SIG-M5 (cell line): ENCODE results near the gene FAT1.
"Not testable (repeated sequence)": the region's sequence is repeated elsewhere in the genome, so short reads cannot be mapped to it uniquely, and the experiment has no call there.

Experiments
- DNase-seq: peaks from one replicate; lab custom pipeline; 2025; lab: John Stamatoyannopoulos, UW

The FAT1 gene, protein sequence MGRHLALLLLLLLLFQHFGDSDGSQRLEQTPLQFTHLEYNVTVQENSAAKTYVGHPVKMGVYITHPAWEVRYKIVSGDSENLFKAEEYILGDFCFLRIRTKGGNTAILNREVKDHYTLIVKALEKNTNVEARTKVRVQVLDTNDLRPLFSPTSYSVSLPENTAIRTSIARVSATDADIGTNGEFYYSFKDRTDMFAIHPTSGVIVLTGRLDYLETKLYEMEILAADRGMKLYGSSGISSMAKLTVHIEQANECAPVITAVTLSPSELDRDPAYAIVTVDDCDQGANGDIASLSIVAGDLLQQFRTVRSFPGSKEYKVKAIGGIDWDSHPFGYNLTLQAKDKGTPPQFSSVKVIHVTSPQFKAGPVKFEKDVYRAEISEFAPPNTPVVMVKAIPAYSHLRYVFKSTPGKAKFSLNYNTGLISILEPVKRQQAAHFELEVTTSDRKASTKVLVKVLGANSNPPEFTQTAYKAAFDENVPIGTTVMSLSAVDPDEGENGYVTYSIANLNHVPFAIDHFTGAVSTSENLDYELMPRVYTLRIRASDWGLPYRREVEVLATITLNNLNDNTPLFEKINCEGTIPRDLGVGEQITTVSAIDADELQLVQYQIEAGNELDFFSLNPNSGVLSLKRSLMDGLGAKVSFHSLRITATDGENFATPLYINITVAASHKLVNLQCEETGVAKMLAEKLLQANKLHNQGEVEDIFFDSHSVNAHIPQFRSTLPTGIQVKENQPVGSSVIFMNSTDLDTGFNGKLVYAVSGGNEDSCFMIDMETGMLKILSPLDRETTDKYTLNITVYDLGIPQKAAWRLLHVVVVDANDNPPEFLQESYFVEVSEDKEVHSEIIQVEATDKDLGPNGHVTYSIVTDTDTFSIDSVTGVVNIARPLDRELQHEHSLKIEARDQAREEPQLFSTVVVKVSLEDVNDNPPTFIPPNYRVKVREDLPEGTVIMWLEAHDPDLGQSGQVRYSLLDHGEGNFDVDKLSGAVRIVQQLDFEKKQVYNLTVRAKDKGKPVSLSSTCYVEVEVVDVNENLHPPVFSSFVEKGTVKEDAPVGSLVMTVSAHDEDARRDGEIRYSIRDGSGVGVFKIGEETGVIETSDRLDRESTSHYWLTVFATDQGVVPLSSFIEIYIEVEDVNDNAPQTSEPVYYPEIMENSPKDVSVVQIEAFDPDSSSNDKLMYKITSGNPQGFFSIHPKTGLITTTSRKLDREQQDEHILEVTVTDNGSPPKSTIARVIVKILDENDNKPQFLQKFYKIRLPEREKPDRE (N-terminal part only)

DNA sequence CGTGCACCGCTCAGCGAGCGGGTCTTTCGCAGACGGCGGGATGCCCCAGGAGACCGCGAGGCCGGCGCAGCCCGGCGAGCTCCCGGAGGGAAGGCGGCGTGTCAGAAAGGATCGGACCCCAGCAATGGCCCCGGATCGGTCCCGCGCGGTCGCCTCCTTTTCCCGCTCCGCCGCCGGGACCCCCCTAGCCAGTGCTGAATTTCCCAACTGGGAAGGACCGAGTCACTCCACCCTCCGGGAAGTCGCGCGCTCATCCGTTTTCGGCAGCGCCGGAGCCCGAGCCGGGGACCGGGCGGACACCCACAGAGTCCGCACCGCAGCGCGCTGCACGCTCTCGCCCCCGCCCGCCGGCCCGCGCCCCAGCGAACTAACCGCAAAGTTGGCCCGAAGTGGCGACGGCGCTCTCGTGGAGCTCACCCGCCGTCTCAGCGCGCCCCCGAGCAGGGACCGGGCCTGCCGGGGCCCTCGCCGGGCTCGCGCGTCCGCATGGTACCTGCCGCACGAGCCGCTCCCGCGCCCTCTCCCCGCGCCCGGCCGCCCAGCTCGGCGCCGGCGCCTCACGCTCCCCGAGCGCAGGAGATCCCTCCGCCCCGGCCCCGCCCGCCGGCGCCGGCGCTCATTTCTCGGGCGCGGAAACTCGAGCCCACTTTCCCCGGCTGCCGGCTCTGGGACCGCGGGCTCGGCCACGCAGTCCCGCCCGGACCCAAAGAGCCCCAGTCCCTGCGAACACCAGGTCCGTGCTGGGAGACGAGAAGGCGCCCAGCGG is at the start of gene FAT1:
FAT1 (minus strand) TSS at position 565 of the 766 bp plus-strand sequence. CDS start 14,029 bp downstream, outside the sequence.
- DNase-seq: no peak

DNA sequence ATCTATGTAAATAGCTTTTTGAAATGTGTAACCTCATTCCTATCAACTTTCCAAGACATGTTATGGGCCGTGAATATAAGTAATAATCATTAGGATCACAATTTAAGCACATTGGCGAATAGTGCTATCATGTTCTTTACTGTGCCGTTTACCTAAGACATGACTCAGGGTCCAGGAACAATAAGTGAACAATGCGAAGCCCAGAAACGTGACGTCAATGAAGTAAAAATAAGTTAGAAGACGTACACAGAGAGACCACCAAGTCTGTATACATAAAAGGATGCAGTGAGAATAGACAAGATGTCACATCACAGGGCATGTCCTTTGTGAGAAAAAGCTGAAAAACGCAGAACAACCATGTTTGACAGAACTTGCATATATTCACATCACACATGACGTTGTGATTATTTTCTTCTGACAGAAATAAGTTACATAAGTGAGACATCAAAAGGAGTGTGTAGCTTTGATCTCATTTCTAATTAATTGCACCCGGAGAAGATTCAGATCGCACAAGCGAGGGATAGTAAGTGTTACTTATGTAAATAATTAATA is 49.4 kb upstream of the FAT1 start:
- no peak for DNase-seq

DNA sequence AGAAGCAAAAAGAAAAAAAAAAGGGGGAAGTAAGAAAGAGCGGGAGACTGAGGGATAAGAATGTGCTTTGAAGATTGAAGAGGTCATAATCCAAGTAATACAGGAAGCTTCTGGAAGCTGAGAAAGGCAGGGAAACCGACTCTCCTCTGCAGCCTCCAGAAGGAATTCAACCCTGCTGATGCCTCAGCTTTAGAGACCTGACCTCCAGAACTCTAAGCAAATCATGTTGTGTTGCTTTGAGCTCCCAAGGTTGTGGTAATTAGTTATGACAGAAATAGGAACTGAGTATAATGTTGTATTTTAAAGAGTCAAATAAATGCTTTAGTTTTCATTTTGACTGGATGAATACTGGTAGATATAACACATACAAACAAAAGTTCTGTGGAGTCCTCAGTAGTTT is 48.0 kb upstream of the FAT1 start:
- no peak for DNase-seq

DNA sequence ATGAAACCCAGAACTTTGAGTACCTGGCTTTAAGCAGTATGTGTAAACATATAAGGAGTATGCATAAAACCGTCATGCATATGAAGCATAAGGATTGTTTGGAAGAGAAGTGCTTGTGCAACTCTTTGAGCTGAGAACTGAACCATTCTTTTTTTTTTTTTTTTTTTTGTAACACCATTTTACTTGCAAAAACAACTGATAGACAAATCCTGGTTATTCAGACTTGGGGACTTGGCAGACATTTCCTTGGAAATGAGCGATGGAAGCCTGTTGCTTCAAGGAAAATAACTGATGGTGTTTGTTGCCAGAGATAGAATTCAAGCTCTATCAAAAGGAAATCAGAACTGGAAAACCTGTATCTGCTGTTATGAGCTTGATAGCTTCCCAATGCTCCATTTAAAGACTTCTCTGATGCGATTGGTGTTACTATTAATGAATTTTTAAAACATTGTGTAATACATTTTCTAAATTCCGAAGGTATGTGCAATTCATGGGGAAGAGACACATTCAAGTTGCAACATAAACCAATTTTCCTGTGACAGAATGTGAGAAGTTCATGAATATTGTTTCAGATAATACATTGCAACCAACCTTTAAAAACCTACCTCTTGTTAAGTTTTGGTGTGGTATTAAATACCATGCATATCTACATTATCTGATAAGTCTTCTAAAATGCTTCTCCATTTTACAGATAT is 47.0 kb upstream of the FAT1 start:
- DNase-seq: no peak

DNA sequence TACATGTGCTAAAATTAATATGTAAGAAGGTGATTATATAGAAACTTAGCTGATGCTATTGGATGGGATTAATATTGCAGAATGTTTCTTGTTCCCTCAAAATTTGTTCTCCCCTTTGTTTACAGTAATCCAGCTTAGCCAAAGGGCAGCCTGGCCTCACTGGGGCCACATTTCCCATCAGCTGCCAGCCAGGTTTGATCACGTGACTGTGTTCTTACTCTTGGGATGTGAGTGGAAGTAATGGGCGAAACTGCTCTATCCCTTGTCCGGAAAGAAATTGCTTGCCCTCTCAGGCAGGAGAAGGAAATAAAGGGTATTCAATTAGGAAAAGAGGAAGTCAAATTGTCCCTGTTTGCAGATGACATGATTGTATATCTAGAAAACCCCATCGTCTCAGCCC is 44.1 kb upstream of the FAT1 start:
- DNase-seq: no peak

DNA sequence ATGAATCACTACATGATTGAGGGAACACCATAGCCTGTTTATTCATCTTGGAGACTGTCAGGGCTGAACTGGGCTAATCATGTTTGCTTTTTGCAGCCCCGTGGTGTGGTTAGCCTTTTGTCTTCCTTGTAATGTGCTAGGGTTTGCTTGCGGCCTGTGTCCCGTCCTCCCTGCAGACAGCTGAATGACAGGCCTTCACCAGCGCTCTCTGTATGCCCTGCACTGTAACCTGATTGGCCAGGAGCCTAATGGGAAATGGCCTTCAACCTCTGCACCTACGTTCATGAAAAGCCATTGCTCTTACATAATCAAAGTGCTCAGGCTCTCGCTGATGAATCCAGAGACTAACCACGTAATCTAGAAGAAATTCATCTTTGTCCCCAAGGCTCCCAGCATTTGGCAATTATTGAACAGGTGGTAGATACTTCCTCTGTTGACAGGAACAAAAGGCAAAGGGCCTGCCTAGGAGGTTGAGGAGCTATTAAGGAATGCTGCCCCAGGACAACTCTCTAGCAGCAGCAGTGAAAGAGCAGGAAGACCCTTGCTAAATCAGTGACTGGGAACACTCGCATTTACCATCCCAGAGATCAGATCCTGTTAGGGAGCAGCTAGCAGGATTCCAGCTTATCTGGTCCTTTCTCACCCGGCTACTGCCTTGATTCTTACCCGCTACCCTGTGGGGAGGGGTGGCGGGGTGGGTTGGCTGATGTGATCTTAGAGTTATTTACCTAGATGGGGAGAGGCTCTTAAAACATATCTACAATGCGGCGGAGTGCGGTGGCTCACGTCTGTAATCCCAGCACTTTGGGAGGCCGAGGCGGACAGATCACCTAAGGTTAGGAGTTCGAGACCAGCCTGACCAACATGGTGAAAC is 42.3 kb upstream of the FAT1 start:
- no peak for DNase-seq

DNA sequence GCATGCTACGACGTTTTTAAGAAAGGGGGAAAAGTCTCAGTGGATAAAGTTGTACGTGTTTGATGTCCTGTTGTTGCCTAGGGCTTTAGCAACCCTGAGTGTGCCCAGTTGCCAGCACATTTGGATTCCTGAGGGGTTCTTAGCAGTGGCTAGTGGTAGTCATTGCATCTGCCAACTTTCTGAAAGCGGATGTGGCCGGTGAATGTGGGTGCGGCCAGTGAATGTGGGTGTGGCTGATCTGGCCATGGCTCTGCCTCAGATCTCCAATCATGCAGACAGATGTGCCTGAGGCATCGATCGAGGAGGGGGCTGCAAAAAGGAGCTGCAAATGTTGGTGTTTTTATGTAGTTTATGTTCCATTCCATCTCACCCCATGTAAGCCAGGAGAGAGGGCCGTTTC is 41.5 kb upstream of the FAT1 start:
- DNase-seq: no peak

DNA sequence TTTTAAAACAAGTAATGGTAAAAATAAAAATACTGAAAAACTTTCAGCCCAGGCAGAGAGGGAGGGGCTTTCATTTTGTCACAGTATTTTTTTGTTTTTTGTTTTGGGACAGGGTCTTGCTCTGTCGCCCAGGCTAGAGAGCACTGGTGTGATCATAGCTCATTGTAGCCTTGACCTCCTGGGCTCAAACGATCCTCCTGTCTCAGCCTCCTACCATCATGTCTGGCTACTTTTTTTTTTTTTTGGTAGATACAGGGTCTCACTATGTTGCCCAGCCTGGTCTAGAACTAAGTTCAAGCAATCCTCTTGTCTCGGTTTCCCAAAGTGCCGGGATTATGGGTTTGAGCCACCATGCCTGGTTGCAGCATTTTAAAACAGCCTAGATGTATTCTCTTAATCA is 40.8 kb upstream of the FAT1 start:
- no peak for DNase-seq

DNA sequence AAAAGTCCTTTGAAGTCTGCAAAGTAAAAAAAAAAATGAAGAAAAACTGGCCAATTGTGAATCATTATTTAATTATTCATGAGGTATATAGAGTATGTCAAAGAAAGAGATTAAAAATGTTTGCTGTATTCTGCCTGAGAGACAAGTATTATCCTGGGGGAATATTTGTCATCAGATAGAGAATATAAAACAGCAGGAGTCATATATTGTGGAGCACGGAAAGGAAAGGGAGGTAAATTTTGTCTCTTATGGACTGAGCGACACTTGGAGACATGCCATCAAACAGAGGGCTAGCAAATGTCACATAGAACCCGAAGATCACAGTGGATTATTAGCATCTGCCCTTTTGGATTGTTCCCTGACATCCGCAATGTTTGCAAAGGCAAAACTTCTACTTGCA is 39.2 kb upstream of the FAT1 start:
- no peak for DNase-seq

DNA sequence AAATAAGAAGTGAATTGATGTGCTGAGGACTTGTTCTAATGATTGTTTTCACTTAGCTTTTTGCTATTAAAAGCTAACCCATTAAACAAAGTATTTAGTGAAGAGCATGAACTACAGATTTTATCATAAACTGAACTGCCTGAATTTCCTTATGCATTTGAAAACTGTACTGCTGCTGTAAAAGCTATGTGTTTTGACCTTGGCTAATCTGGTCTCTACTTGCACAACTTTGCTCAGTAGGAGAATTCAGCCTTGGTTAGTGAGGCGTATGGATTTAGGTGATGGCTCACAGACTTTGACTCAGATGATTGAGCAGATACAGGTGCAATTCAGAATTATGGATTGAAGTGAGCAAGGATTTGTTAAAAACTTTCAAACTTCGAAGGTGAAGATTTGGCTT is 38.7 kb upstream of the FAT1 start:
- DNase-seq: no peak

DNA sequence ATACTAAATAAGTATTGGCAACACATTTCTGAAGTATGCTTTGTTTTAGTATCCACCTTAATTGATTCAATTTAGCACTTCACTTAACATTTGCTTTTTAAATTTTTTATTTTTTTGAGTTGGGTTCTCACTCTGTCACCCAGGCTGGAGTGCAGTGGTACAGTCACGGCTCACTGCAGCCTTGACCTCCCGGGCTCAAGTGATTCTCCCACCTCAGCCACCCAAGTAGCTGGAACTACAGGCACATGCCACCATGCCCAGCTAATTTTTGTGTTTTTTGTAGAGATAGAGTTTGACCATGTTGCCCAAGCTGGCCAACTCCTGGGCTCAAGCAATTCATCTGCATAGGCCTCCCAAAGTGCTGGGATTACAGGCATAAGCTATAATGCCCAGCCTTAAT is 38.3 kb upstream of the FAT1 start:
- DNase-seq: not testable (repeated sequence)

DNA sequence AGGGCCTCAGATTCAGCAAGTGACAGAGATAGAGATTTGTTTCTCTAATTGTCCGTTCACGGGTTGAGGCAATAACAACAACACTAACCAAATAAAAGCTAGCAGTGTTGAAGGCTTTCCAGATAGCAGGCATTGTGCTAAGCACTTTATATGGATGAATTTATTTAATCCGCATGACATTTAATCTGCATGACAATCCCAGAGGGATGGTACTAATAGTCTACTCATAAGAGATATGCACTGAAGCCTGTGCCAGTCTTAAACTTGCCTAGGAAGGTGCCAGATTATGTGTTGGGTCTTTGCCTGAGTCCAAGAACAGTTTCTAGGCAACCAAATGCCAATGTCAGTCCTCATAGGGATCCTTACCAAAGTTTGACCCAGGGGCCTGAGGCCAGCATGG is 37.7 kb upstream of the FAT1 start:
- no peak for DNase-seq

DNA sequence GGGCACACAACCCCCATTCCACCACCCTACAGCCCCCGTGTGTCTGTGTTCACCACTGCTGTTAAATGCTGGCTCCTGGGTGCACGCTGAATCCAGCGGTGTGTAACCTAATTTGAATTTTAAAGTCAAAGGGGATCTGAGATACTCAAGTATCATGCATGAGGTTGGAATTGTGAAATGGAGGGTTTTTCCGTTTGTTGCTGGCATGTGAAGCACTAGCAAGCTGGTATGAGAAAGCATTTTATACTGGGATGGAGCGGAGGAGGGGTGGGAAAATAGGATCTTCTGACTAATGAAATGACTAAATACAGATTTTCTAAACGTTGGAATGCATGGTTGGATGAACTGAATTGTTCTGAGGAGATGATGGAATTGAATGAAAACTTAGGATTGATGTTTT is 36.9 kb upstream of the FAT1 start:
- DNase-seq: no peak

DNA sequence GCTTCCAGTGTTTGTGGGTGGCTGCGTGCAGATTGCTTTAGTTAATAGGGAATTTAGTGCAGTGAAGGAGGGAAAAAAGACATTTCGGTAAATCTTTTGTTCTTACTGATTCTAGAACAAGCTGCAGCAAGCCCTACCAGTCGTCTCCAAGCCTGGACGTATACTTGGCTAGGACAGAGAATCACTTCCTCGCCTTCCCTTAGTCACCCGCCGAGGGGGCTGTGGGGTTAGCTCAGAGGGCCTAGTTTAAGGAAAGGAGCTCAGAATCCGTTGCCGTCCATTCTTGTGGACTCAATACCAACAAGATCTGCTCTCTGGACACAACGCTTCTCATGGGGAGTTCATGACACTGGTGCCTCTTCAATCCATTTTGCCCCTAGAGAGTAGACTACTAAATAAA is 36.3 kb upstream of the FAT1 start:
- no peak for DNase-seq

DNA sequence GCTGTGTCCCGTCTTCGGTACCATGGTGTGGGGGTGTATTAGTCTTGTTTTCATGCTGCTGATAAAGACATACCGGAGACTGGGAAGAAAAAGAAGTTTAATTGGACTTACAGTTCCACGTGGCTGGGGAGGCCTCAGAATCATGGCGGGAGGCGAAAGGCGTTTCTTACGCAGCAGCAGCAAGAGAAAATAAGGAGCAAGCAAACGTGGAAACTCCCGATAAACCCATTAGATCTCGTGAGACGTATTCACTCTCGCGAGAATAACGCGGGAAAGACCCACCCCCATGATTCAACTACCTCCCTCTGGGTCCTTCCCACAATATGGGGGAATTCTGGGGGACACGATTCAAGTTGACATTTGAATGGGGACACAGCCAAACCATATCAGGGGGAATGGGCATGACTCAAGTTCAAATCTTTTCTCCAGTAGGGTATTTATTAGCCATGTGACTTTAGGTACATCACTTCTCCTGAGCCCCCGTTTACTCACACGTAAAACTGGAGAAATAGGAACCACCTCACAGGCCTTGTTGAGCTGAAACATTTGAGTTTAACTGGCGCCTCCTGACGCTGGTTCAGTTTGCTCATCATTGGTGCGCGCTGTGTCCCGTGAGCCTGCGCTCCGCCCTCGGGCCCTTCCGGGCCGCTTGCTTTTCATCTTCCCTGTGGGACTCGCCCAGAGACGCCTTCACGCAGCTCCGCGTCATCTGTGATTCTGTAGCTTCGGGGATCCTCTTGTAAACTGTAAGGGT is 35.5 kb upstream of the FAT1 start:
- DNase-seq: no peak

DNA sequence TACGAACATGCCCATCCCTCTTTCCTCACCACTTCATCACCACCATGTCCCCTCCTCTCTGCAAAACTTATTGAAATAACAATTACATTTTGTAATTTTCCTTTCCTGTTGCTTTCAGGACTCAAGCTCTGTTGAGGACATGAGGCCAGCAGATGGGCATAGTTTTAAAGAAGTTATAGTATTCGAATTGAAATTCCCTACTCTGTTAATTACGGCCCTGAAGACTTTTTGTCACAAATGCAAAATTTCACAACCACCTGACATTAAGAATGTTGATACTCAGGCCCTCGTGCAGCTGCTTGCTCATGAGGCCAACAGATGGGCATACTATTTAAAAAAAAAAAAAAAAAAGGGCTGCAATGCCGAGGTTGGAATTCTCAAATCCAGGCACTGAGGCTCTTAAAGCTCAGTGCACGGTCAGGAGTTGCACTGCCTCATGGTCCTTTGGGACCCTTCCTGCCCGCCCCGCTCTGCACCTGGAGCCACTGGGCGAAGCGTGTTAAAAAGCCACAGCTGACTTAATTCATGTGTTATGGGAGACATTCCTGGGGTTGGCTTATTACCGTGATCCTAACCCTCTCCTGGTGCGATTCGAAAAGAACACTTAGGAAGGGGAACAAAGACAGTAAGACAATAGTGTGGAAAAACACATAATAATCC is 34.2 kb upstream of the FAT1 start:
- no peak for DNase-seq

DNA sequence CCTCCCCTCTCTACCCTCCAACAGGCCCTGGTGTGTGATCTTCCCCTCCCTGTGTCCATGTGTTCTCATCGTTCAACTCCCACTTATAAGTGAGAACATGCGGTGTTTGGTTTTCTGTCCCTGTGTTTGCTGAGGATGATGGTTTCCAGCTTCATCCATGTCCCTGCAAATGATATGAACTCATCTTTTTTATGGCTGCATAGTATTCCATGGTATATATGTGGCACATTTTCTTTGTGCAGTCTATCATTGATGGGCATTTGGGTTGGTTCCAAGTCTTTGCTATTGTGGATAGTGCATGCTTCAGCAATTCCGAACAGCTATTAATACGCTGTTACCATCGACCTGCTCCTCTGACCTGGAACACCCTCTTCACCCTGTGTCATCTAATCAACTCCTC is 32.9 kb upstream of the FAT1 start:
- DNase-seq: not testable (repeated sequence)
